Endothelial cell (in vitro differentiated cells): ENCODE measurements around the gene PTPN14. TPM values are rescaled to one million over a fixed set of nuclear protein-coding genes. Genes with fewer than 3 reads are reported as not detected.

Experiments used
- DNase-seq: peaks from one replicate; pipeline ENCODE4 v3.0.0; 2021; ENCODE audit warnings: low spot score
- H3K27ac Mint-ChIP-seq: one replicate; pipeline ENCODE4 v1.8.0; 2021; ENCODE audit warnings: mixed read lengths, inconsistent platforms; ENCODE audit not compliant: unreplicated experiment
- H3K27me3 Mint-ChIP-seq: one replicate; pipeline ENCODE4 v1.8.0; 2021; ENCODE audit warnings: mild to moderate bottlenecking, moderate library complexity, mixed read lengths, inconsistent platforms; ENCODE audit not compliant: unreplicated experiment
- H3K36me3 Mint-ChIP-seq: one replicate; pipeline ENCODE4 v1.8.0; 2021; ENCODE audit warnings: mild to moderate bottlenecking, low read depth, mixed read lengths, inconsistent platforms; ENCODE audit not compliant: unreplicated experiment
- H3K4me1 Mint-ChIP-seq: one replicate; pipeline ENCODE4 v1.8.0; 2021; ENCODE audit warnings: mild to moderate bottlenecking, mixed read lengths, inconsistent platforms; ENCODE audit not compliant: unreplicated experiment
- H3K4me3 Mint-ChIP-seq: one replicate; pipeline ENCODE4 v1.8.0; 2021; ENCODE audit warnings: mild to moderate bottlenecking, mixed read lengths, inconsistent platforms; ENCODE audit not compliant: unreplicated experiment
- H3K9me3 Mint-ChIP-seq: one replicate; pipeline ENCODE4 v1.8.0; 2021; ENCODE audit warnings: mixed read lengths, inconsistent platforms; ENCODE audit not compliant: unreplicated experiment
- CTCF ChIP-seq: fragments of 200-600 bp; sonication (generic); IDR thresholded peaks from one replicate; pipeline ENCODE4 v1.5.0; 2021; ENCODE audit warnings: antibody characterized with exemption; ENCODE audit not compliant: unreplicated experiment
- total RNA-seq: library from RNA; stranded (reverse); fragmentation: NEBNext Ultra II Directional; extraction: Animal tissue kit (Norgen Biotek cat#: 25700); gene quantifications from one replicate; pipeline ENCODE4 v1.2.1, GENCODE V29; 2021; ENCODE audit not compliant: unreplicated experiment

The PTPN14 gene
- total RNA-seq, 1 donor from 2014 or later: 46.3 TPM

DNA sequence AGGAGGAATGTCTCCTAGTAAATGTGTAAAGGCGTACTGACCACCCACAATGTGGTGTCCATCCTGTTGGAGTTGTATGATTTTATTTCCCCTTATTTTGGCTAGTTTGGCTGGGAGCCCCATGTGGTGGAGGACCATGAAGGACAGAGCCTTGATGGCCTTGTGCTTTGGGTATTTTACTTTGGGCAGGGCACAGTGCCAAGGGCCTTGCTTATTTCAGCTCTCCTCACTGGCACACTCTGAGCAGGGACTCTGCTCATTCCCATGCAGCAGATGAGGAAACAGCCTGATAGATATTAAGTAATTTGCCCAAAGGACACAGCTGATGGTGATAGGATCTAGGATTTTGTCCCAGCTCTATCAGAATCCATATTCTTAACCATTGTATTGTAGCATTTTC is 220.2 kb downstream of the PTPN14 start:
- DNase-seq: no peak
- H3K9me3 Mint-ChIP-seq: no peaks in the 10 kb centered on the region
- TF ChIP-seq CTCF: no peak
- H3K4me3 Mint-ChIP-seq: no peak overlapping the region
- H3K27ac Mint-ChIP-seq: no peak overlapping the region
- H3K27me3 Mint-ChIP-seq: no peaks in the 10 kb centered on the region
- H3K36me3 Mint-ChIP-seq: peaks cover 13% of the 10 kb centered on the region
- peaks cover 14% of the 10 kb centered on the region for H3K4me1 Mint-ChIP-seq

DNA sequence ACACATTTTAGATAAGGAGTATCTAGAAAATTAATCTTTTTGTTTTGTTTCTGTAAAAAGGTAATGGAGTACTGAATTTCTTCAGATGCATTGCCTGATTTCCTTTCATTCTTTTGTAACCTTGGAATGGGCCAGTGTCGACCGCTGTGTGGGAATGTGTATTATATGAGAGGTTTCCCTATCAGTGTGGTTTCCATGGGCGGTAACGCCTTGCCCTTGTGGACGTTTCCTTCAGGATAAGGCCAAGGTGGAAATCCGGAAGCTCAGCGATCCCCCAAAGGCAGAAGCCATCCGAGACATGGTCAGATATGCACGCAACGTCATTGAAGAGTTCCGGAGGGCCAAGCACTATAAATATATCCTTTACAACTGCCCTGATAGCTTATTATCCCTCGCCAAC is 220.7 kb downstream of the PTPN14 start:
- TF ChIP-seq CTCF: no peak
- no peak for DNase-seq
- H3K27me3 Mint-ChIP-seq: no peaks in the 10 kb centered on the region
- no peak overlapping the region for H3K27ac Mint-ChIP-seq
- peaks cover 14% of the 10 kb centered on the region for H3K4me1 Mint-ChIP-seq
- no peaks in the 10 kb centered on the region for H3K9me3 Mint-ChIP-seq
- no peak overlapping the region for H3K4me3 Mint-ChIP-seq
- H3K36me3 Mint-ChIP-seq: peaks cover 13% of the 10 kb centered on the region

GRCh38 chr1:214330222-214330621 is 221.2 kb downstream of the PTPN14 start:
- Mint-ChIP-seq H3K27ac (no peak overlapping the region), H3K4me3 (no peak overlapping the region), H3K36me3 (peaks cover 10% of the 10 kb centered on the region), H3K27me3 (no peaks in the 10 kb centered on the region), H3K4me1 (peaks cover 14% of the 10 kb centered on the region), H3K9me3 (no peaks in the 10 kb centered on the region)
- TF ChIP-seq CTCF: no peak
- DNase-seq: no peak

GRCh38 chr1:214329470-214330220 is 221.8 kb downstream of the PTPN14 start:
- DNase-seq: no peak
- TF ChIP-seq CTCF: no peak
- H3K4me3 Mint-ChIP-seq: no peak overlapping the region
- peaks cover 6% of the 10 kb centered on the region for H3K36me3 Mint-ChIP-seq
- H3K4me1 Mint-ChIP-seq: peaks cover 14% of the 10 kb centered on the region
- no peaks in the 10 kb centered on the region for H3K9me3 Mint-ChIP-seq
- no peak overlapping the region for H3K27ac Mint-ChIP-seq
- no peaks in the 10 kb centered on the region for H3K27me3 Mint-ChIP-seq

GRCh38 chr1:214328770-214329469 is 222.5 kb downstream of the PTPN14 start:
- peaks cover 11% of the 10 kb centered on the region for H3K4me1 Mint-ChIP-seq
- no peaks in the 10 kb centered on the region for H3K9me3 Mint-ChIP-seq
- H3K4me3 Mint-ChIP-seq: no peak overlapping the region
- no peaks in the 10 kb centered on the region for H3K27me3 Mint-ChIP-seq
- H3K27ac Mint-ChIP-seq: no peak overlapping the region
- peak; percentile 80 for TF ChIP-seq CTCF
- DNase-seq: peak; percentile 81
- peaks cover 6% of the 10 kb centered on the region for H3K36me3 Mint-ChIP-seq
